Neuronal stem cell (in vitro differentiated cells): Measurements from ENCODE around the gene PCNX3.

Experiments used
- DNase-seq: peaks from one replicate; pipeline ENCODE4 v3.0.0-alpha.2; 2013; ENCODE audit warnings: low spot score
- H2AFZ ChIP-seq: one replicate; pipeline ENCODE4 v1.6.1; 2013; ENCODE audit warnings: mild to moderate bottlenecking, low read length, inconsistent platforms
- H2AK5ac ChIP-seq: 2 replicates; pipeline ENCODE4 v1.6.1; 2013; ENCODE audit warnings: low read depth, mild to moderate bottlenecking, inconsistent platforms, low read length, moderate library complexity, mixed read lengths
- H2BK120ac ChIP-seq: 2 replicates; pipeline ENCODE4 v1.6.1; 2013; ENCODE audit warnings: low read depth, mild to moderate bottlenecking, inconsistent platforms, low read length, moderate library complexity, mixed read lengths
- H2BK12ac ChIP-seq: one replicate; pipeline ENCODE4 v1.6.1; 2013; ENCODE audit warnings: low read length, inconsistent platforms
- H2BK15ac ChIP-seq: 2 replicates; pipeline ENCODE4 v1.6.1; 2013; ENCODE audit warnings: mild to moderate bottlenecking, low read length, inconsistent platforms, mixed read lengths
- H2BK5ac ChIP-seq: one replicate; pipeline ENCODE4 v1.6.1; 2013; ENCODE audit warnings: inconsistent platforms, mild to moderate bottlenecking, low read length, moderate library complexity
- H3K14ac ChIP-seq: one replicate; pipeline ENCODE4 v1.6.1; 2013; ENCODE audit warnings: low read length, inconsistent platforms
- H3K18ac ChIP-seq: 2 replicates; pipeline ENCODE4 v1.6.1; 2013; ENCODE audit warnings: low read length, inconsistent platforms
- H3K23ac ChIP-seq: 2 replicates; pipeline ENCODE4 v1.6.1; 2013; ENCODE audit warnings: low read depth, mild to moderate bottlenecking, mixed read lengths, low read length, inconsistent platforms; ENCODE audit not compliant: poor library complexity
- H3K27ac ChIP-seq: replicated peaks from 3 replicates; pipeline ENCODE4 v1.5.1; 2013; ENCODE audit warnings: low read length, inconsistent platforms
- H3K27me3 ChIP-seq, 3 experiments: 2 replicates each; pipeline ENCODE4 v1.6.1; 2013; ENCODE audit warnings: low read length in 3 of 3, mild to moderate bottlenecking in 2 of 3, inconsistent platforms in 1 of 3, low read depth in 1 of 3, mixed read lengths in 1 of 3, moderate library complexity in 1 of 3; ENCODE audit not compliant: control insufficient read depth in 3 of 3, insufficient read depth in 3 of 3
- H3K36me3 ChIP-seq, 2 donors: replicated peaks in 1 of 2; 2 replicates each; pipeline ENCODE4 v1.6.1; 2013; ENCODE audit warnings: low read length in 2 of 2; ENCODE audit not compliant: control insufficient read depth in 2 of 2, insufficient read depth in 2 of 2
- H3K4ac ChIP-seq: 2 replicates; pipeline ENCODE4 v1.6.1; 2013; ENCODE audit warnings: inconsistent platforms, mild to moderate bottlenecking, low read length, moderate library complexity
- H3K4me1 ChIP-seq, 2 donors: 1 replicate in 1 of 2; 2 replicates in 1 of 2; pipeline ENCODE4 v1.6.1; 2013; ENCODE audit warnings: low read length in 2 of 2, low read depth in 1 of 2; ENCODE audit not compliant: control insufficient read depth in 2 of 2, insufficient read depth in 1 of 2
- H3K4me2 ChIP-seq: one replicate; pipeline ENCODE4 v1.6.1; 2013; ENCODE audit warnings: mild to moderate bottlenecking, low read length, inconsistent platforms; ENCODE audit not compliant: insufficient read depth, poor library complexity, severe bottlenecking
- H3K4me3 ChIP-seq, 2 donors: 2 replicates each; pipeline ENCODE4 v1.5.1; 2013; ENCODE audit warnings: low read length in 2 of 2, mild to moderate bottlenecking in 2 of 2, inconsistent platforms in 1 of 2, moderate library complexity in 1 of 2
- H3K79me1 ChIP-seq: one replicate; pipeline ENCODE4 v1.6.1; 2013; ENCODE audit warnings: low read depth, mild to moderate bottlenecking, inconsistent platforms, low read length, moderate library complexity
- H3K9ac ChIP-seq: one replicate; pipeline ENCODE4 v1.6.1; 2013; ENCODE audit warnings: mild to moderate bottlenecking, low read depth, low read length, inconsistent platforms; ENCODE audit not compliant: poor library complexity
- H3K9me3 ChIP-seq, 2 donors: replicated peaks in 1 of 2; 2 replicates each; pipeline versions ENCODE3 to v1.6.1; 2013; ENCODE audit warnings: low read length in 2 of 2, mild to moderate bottlenecking in 2 of 2, inconsistent platforms in 1 of 2, low read depth in 1 of 2, mixed read lengths in 1 of 2, moderate library complexity in 1 of 2; ENCODE audit not compliant: control insufficient read depth in 2 of 2, insufficient read depth in 1 of 2
- H4K8ac ChIP-seq: one replicate; pipeline ENCODE4 v1.6.1; 2013; ENCODE audit warnings: low read depth, mild to moderate bottlenecking, inconsistent platforms, low read length, moderate library complexity
- H4K91ac ChIP-seq: one replicate; pipeline ENCODE4 v1.6.1; 2013; ENCODE audit warnings: low read length, low read depth, mild to moderate bottlenecking, inconsistent platforms; ENCODE audit not compliant: poor library complexity
- WGBS, 2 donors: extraction: QIAGEN DNeasy Blood & Tissue Kit; methylation state at CpG; one replicate each; pipeline ENCODE4 v1.1.7; 2013; ENCODE audit warnings: missing lambda C conversion rate in 2 of 2, mixed read lengths in 1 of 2; ENCODE audit not compliant: insufficient read length in 2 of 2, insufficient replicate concordance in 1 of 2; ENCODE audit errors: extremely low coverage in 2 of 2; 5-methylcytosine and 5-hydroxymethylcytosine counted together

The PCNX3 gene

GRCh38 chr11:65591939-65592857 lies 23.4 kb upstream of the PCNX3 start:
- H2BK12ac ChIP-seq: no peak overlapping the region
- H3K9ac ChIP-seq: peak overlapping the region; percentile 79
- H3K79me1 ChIP-seq: peaks cover 2% of the 10 kb centered on the region
- peaks cover 0 to 21% (median 6%) of the 10 kb centered on the region in 3 experiments for H3K27me3 ChIP-seq
- H2BK120ac ChIP-seq: no peak overlapping the region
- no peak overlapping the region for H2BK15ac ChIP-seq
- no peak for DNase-seq
- no peaks in the 10 kb centered on the region for H3K36me3 ChIP-seq
- no peak overlapping the region for H4K91ac ChIP-seq
- peaks cover 23 to 33% of the 10 kb centered on the region in 2 donors for H3K4me1 ChIP-seq
- H2AFZ ChIP-seq: peak overlapping the region; percentile 48
- H3K23ac ChIP-seq: peak overlapping the region; percentile 86
- H3K9me3 ChIP-seq: peaks cover 0 to 3% of the 10 kb centered on the region in 2 donors
- no CpG with 5 or more reads among the region's 106 CpGs for WGBS, 2 donors
- no peak overlapping the region for H4K8ac ChIP-seq
- peak overlapping the region; percentile 88 for H3K4me2 ChIP-seq
- H3K4me3 ChIP-seq: peak overlapping the region; percentile 22 to 78
- peak overlapping the region; percentile 100 for H2AK5ac ChIP-seq
- H3K27ac ChIP-seq: no peak overlapping the region
- peak overlapping the region; percentile 79 for H3K14ac ChIP-seq
- no peak overlapping the region for H3K4ac ChIP-seq
- H3K18ac ChIP-seq: peak overlapping the region; percentile 84
- peak overlapping the region; percentile 1 for H2BK5ac ChIP-seq

GRCh38 chr11:65592858-65593517 lies 22.6 kb upstream of the PCNX3 start:
- Histone ChIP-seq H3K27me3 (peaks cover 0 to 21% (median 6%) of the 10 kb centered on the region in 3 experiments), H3K4me3 (no peak overlapping the region), H2BK12ac (peak overlapping the region; percentile 30), H2BK15ac (peak overlapping the region; percentile 79), H3K9me3 (peaks cover 0 to 3% of the 10 kb centered on the region in 2 donors), H2BK120ac (no peak overlapping the region), H3K9ac (peak overlapping the region; percentile 79), H3K4me1 (peaks cover 17 to 25% of the 10 kb centered on the region in 2 donors), H2BK5ac (no peak overlapping the region), H2AK5ac (peak overlapping the region; percentile 100), H2AFZ (no peak overlapping the region), H3K27ac (no peak overlapping the region), H4K8ac (peak overlapping the region; percentile 86), H3K4ac (peak overlapping the region; percentile 29), H3K4me2 (peak overlapping the region; percentile 88), H3K79me1 (peaks cover 2% of the 10 kb centered on the region), H3K18ac (peak overlapping the region; percentile 74), H4K91ac (no peak overlapping the region), H3K36me3 (peaks cover 6 to 7% of the 10 kb centered on the region in 2 donors), H3K14ac (peak overlapping the region; percentile 79), H3K23ac (peak overlapping the region; percentile 86)
- WGBS, 2 donors: no CpG with 5 or more reads among the region's 22 CpGs
- DNase-seq: no peak

GRCh38 chr11:65593518-65594414 lies 21.8 kb upstream of the PCNX3 start:
- peak overlapping the region; percentile 29 for H3K4ac ChIP-seq
- no peak overlapping the region for H3K4me2 ChIP-seq
- peaks cover 2% of the 10 kb centered on the region for H3K79me1 ChIP-seq
- peak overlapping the region; percentile 70 for H3K9ac ChIP-seq
- H2AK5ac ChIP-seq: peak overlapping the region; percentile 100
- no peak overlapping the region for H3K18ac ChIP-seq
- H3K27ac ChIP-seq: no peak overlapping the region
- no peak overlapping the region for H3K4me3 ChIP-seq
- peak overlapping the region; percentile 82 for H4K8ac ChIP-seq
- peaks cover 0 to 3% of the 10 kb centered on the region in 2 donors for H3K9me3 ChIP-seq
- H3K36me3 ChIP-seq: peaks cover 14 to 15% of the 10 kb centered on the region in 2 donors
- H3K14ac ChIP-seq: peak overlapping the region; percentile 38
- peak overlapping the region; percentile 53 for H4K91ac ChIP-seq
- no peak overlapping the region for H2BK5ac ChIP-seq
- DNase-seq: no peak
- peaks cover 12 to 18% of the 10 kb centered on the region in 2 donors for H3K4me1 ChIP-seq
- peak overlapping the region; percentile 30 for H2BK12ac ChIP-seq
- H2BK120ac ChIP-seq: no peak overlapping the region
- peak overlapping the region; percentile 79 for H2BK15ac ChIP-seq
- peaks cover 0 to 21% (median 6%) of the 10 kb centered on the region in 3 experiments for H3K27me3 ChIP-seq
- H2AFZ ChIP-seq: no peak overlapping the region
- peak overlapping the region; percentile 86 for H3K23ac ChIP-seq
- WGBS, 2 donors: no CpG with 5 or more reads among the region's 26 CpGs
